HG02840 (cell line): ENCODE data around the gene CPT1A.

Source experiments
- ATAC-seq: cut with Tn5 transposase; IDR thresholded peaks from one replicate; pipeline ENCODE4 v1.9.1; 2021; ENCODE audit warnings: mild to moderate bottlenecking, moderate library complexity, moderate number of reproducible peaks; ENCODE audit not compliant: unreplicated experiment, low FRiP score

CPT1A gene

DNA sequence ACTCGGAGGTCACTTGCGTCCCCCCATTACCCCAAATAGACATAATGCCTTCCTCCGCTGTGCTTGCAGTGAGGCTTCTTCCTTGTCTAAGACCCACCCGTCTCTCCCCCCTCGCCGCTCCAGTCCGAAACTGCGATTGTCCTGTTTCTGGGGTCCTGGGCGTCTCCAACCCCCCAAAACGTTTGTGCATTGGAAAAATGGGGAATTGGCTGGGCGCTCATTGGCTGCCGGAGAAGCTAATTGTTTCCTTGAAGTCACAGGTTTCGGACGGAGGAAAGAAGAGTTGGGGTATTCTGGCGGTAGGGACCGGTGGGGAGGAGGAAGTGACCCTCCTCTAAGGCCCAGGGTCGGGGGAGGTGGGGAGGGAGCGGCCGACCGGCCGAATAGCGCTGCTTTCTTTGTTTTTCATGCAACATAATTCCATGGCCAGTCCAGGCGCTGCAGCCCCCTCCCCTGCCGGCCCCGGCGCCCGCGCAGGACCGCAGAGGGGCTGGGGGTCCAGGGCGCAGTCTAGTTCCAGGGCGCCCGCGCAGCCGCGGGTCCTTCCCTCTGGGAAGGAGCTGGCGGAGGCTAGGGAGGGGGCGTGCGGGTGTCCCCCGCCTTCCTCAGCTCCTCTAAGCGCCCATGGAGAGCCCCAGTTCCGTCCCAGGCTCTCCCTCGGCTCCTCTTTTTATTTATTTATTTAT, 12.7 kb upstream of the CPT1A start:
- ATAC-seq: no peak

DNA sequence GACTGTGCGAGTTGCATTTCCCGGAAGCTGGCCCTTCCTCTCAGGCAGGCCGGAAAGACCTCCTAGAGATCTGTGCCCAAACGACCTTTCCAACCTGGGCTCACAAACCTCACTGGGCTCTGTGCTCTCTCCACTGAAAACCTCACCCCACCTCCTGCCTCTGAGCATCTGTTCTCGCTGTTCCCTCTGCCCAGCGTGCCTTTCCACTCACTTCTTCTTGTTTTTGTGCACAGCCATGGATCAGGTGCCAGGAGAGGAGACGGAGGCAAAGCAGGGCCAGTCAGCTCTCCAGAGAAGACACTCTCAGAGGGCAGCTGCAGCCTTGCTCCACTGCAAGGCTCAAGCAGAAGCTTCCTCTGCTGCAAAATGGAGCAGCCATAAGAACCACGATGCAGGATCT, 10.9 kb upstream of the CPT1A start:
- ATAC-seq: no peak

DNA sequence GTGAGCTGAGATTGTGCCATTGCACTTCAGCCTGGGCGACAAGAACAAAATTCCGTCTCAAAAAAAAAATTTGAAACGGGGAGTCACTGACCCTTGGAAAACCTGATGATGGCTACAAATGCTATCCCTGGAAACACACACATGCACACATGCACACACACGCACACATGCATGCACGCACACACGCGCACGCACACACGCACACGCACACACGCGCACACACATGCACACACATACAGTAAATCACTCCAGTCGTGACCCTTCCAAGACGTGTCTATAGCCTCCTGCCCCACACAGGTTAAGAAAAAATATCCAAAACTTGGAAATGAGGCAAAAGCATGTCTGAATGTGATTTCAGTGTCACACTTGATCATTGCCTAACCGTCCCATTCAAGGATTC, 6.7 kb upstream of the CPT1A start:
- ATAC-seq: no peak

DNA sequence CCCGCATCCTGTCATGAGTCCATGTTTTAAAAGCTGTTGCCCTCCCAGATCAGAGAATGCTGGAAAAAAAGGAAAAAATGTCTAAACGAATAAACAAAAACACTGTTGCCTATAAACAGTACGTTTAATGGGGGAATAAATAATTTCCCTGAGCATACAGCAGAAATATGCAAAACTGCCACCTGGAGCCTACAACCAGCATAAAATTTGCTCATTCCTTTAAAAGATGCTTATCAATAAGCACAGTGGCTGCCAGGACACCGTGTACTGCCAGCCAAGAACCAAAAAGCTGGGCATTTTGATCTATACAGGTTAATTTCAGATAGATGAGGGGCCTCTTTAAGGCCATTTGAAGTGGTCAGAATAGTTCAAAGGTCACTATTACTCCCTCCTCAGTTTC, 5.7 kb upstream of the CPT1A start:
- no peak for ATAC-seq

DNA sequence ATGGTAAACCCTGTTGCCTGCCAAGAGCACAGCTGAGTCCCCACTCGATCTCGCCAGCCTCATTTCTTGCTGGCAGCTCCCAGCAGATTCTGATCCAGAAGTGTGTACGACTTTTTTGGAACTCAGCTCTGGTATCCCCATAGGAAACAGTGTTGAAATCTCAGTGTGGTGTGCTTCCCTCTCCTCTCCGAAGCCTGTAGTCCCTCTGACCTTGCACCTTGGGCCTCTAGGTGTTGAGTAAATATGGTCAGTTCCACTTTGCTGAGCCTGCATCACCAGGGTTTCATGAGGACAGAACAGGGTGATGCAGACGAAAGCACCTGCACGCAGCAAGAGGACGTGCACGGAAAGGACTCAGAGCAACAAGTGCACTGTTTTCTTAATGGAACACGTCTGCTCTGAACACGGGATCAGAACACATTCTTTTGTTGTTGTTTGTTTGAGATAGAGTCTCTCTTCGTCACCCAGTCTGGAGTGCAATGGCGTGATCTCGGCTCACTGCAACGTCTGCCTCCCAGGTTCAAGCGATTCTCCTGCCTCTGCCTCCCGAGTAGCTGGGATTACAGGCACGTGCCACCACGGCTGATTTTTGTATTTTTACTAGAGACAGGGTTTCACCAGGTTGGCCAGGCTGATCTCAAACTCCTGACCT, 3.8 kb upstream of the CPT1A start:
- no peak for ATAC-seq

DNA sequence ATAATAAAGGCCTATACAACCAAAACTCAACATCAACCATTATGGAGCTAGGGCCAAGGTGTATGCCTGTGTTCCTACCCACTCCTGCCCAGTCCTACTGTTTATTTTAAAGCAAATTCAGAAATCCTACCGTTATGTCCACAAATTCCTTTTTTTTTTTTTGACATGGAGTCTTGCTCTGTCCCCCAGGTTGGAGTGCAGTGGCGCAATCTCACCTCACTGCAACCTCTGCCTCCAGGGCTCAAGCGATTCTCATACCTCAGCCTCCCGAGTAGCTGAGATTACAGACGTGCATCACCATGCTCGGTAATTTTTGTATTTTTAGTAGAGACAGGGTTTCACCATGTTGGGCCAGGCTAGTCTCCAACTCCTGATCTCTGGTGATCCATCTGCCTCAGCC, 3.1 kb upstream of the CPT1A start:
- no peak for ATAC-seq

DNA sequence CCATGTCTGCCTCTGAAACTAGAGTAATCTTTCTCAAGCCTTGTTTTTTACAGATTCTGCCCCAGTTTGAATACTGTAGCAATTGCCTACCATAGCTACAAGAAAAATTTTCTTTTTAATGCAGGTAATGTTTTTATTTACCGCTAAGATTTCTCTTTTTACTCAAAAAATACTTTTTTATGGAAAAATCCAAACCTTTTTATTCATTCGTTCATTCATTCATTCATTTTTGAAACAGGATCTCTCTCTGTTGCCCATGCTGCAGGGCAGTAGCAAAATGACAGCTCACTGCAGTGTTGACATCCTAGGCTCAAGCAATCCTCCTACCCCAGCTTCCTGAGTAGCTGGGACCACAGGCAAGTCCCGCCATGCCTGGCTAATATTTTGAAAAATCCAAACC, 2.7 kb upstream of the CPT1A start:
- ATAC-seq: no peak

DNA sequence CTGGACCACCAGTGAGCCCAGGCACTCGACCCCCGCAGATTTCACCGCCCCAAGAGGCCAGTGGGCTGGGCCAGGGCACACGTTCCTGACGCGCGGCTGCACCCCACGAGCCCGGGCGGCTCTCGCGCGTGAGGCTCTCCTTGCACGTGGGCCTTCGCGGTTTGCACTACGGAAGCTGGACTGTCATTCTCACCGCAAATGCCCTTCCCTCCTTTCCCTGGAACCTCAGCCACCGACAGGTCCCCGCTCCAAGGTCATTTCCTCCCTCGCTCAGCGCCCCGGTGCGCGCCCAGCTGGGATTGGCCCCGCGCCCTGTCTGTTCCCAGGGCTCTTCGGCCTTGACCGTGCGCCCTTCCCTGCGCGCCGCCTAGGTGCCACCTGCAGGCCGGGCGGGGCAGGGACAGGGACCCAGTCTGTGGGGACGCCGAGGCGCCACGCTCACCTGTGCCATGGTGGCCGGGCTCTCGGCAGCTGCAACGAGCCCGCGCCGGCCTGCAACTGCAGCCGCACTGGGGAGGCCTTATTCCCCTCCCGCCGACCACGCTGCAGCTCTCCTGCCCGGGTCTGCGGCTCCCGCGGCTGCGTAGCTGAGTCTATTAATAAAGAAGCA, 2.1 kb upstream of the CPT1A start:
- no peak for ATAC-seq

DNA sequence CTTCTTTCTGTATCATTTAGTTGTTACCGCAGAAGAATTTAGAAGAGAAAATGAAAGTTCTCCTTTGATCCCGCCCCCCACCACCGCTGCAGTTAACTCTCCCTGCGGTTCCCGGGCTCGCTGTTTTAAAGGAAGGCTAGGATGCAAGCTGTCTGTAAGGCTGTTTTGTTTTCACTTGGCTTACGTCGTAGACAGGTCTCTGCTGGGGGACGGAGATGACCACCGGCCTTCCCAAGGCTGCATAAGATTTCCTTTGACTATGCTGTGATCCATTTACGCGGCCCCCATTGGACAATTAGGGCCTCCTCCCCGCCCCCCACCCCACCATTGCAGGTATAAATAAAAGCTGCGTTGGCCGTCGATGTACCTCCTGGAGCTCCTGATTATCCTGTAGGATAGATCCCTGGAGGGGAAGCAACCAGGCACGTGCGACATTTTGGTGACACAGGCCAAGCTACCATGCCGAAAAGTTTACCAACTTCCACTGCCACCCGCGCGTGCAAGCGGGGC, 1.4 kb upstream of the CPT1A start:
- no peak for ATAC-seq

DNA sequence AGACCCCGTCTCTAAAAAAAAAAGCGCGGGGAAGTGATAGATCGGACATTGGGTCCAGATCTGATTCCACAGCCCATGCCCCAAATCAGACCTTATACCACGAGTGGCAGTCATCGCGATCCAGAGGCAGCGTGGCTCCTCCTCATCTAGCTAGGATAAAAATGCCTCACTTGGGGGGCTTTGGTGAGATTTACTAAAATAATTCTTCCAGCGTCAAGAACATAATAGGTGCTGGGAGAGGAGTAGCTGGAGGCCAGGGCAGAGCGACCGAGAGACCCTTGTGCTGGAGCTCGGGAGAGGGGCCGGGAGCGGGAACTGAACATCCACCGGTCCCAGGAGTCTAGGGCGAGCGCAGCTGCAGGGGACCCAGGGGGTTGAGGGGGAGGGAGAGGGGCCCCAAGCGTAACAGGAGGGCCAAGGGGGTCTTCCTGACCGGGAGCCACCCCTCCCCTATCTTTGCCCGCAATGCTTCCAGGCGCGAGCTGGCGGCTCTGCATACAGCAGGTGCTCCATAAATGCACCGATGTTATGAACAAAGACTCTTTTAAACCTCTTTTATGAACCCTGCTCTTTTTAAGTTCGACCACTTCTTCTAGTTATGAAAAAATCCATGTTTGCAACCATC, 823 bp upstream of the CPT1A start:
- no peak for ATAC-seq

DNA sequence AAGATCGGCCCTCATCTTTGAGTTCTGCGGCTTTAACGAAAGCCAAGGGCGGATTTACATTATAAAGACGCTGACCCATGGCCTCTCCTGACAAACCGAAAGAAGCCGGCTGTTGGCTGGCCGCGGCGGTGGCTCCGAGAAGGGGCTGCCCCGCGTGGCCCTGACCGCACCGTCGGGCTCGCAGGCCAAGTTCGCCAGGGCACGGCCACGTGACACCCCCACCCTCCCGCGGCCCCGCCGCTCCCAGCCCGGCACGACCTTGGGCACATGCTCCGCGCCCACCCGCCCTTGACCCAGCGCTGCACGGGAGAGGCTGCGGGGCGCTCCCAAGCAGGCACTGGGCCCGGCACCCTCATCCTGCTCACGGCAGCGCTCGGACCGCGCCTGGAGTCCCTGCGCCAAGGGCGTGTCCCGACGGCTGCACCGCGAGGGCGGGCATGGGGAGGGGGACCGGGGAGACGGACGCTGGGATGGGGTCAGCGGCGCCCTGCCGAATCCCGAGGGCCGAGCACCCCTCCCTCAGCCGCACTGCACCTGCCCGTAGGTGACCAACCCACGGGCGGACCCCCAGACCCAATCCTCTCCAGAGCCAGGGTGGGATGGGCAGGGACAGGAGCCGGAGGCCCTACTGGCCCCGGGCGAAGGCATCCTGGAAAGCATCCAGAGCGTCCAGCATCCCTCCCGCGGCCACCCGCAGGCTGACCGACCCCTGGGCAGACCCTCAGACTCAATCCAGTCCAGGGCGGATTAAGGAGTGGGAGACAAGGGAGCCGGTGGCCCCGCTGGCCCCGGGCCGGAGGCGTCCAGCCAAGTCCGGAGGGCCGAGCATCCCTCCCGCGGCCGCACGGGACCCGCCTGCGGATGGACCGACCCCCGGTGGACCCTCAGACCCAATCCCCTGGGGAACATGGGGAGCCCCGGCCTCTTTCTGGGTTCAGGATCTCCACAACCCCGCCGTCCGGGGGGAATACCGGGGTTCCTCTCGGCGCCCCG, 759 bp downstream of the CPT1A start:
- no peak for ATAC-seq

DNA sequence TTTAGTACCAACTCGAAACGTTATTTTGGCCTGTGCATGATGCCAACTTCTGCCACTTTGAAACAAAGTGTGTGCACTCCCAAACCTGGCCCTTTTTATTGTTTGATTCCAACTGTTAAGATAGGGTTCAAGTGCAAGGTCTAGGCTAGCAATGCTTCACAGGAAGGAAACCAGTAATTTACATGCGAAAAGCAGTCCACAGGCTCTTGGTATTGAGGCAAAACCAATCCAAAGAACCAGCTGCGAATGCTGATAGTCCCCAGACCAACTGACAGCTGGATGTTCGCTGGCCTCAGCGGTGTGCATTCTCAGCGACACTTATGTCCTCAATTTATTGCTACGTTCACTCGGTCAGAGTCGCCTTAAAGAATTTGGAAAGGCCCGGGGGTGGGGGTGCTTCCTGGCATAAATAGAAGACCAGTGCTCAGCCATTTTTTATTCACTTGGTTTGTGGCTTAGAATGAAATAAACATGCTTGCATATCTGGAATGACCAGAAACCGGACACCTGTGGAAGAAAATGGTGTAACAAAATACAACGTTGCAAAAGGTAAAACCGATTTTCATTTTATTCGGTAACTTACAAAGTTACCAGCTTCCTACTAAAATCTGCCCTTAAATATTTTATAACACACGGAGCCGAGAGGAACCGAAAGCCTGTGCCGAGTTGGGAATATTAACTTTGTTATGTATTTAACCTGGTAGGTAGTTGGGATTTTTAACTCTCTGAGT, 1.6 kb downstream of the CPT1A start:
- ATAC-seq: no peak

DNA sequence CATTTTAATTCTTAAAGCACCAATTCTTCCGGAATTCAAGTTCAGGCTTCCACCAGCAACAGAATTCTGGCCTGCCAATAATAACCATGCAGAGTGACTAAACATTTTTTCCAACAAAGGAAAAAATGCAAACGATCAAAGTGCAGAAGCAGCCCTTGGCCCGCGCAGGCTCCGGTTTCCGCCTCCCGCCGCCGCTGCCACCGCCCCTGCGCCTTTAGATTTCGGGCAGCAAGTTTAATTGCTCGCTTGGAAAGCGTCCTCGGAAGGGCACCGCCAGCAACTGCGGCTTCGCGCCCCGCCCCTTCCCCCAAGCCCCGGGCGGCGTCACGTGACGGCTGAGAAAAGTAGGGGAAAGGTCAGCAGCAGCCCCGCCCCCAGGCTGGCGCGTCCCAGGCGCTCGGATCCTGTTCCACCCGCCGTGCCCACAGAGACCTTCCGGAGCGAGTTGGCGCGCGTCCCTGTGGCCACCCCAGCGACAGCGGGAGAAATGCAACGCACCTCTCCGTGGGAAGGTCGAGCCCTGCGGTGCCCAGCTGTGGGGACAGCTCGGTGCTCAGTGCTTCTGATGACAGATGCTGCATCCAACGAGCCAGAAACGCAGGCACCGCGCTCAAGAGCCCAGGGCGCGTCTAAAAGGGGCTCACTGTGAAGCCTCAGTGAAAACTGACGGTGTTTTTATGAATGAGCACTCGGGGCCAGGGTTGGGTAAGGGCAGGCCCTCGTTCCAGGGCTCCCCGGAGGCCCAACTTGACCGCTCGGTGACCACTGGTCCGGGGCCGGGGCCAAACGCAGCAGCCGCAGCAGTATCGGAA, 2.5 kb downstream of the CPT1A start:
- no peak for ATAC-seq

DNA sequence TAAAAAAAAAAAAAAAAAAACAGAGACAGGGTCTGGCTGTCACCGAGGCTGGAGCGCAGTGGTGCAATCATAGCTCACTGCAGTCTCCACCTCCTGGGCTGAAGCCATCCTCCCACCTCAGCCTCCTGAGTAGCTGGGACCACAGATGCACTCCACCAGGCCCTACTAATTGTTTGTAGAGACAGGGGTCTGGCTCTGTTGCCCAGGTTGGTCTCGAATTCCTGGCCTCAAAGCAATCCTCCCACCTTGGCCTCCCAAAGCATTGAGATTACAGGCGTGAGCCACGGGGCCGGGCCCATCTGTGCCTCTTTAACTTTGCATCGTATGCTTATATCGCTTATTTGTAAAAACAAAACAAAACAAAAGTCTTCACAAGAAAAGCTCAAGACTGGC, 3.1 kb downstream of the CPT1A start:
- ATAC-seq: no peak

DNA sequence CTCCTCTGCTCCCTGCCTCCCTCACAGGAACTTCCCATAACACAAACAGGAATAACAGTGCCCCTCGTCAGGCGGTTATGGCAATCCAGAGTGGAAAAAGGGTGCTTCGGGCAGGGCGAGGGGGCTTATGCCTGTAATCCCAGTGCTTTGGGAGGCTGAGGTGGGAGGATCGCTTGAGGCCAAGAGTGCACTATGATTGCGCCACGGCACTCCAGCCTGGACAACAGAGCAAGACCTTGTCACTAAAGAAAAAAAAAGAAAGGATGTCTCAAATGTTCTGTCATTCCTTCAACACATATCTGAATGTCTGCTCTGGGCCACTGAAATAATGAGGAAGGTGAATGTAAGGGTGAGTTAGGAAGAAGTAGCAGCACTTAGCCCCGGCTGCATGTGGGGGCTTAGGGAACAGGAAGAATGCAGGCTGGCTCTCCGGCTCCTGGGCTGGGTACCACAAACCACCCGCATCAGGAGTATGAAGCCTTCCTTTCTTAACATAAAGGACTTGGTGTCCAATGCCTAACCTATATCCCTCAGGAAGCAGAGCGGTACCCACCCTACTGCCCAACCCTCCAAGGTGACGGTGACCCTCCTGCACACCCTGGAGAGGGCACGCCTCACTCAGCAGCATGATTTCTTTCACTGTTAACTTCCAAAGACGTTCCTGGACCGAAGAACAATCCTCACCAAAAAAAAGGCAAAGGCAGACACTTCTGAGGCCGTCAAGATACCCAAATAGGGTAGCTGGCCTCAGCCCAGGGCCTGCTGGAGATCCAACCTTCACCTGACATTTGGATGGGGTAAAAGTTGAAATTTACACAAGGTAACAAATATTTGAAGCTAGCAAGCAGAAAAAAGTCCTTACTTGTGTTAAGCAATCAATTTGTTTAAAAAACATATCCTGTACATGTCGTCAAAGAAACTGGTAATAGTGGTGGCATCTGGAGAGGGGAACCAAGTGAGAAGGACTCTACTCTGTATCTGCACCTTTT, 3.8 kb downstream of the CPT1A start:
- no peak for ATAC-seq

DNA sequence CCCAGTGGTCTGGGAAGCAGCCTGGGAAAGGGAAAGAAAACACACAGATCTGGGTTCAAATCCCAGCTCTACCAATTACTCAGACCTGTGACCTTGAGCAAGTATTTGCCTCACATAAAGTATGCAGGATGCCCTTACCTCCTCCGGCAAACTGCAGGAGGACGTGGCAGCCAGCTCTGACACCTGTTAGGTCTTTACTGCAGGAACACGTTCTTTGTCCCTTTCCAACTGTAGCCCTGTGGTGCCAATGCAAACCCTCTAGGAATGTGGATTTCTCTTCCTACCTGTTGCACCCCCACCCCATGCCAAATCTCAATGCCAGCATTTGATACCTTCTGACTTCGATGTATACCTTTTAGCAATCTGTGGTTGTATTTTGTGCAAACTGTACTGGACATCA, 6.0 kb downstream of the CPT1A start:
- ATAC-seq: no peak

DNA sequence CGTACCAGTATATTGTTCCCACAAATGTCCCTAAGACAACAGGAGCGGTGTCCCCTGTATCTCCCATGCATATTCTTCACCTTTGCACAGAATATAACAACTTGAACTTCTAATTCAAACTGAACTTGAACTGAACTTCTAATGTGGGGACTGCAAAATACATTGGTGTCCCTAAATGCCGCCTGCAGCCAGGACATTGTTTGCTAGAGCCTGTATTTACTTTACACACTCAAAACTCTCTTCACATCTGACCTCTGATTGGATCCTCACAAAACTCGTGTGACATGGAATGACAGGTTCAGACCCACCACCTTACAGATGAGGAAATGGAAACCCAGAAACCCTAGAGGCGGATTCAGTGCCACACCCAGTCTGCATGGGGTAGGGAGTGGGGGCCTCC, 6.4 kb downstream of the CPT1A start:
- ATAC-seq: no peak
